CD14-positive monocyte (primary cell): ENCODE results near the gene LRPAP1. TPM values are rescaled to one million over a fixed set of nuclear protein-coding genes. Genes with fewer than 3 reads are reported as not detected.

Source experiments
- DNase-seq, 3 donors: peaks; one replicate each; pipeline ENCODE4 v3.0.0-alpha.2; 2011 to 2022
- H2AFZ ChIP-seq: 2 replicates; pipeline ENCODE4 v1.6.0; 2012; ENCODE audit warnings: mild to moderate bottlenecking, low read depth, low read length, inconsistent platforms; ENCODE audit not compliant: insufficient read depth, poor library complexity, severe bottlenecking
- H3K27ac ChIP-seq, 2 donors: 1 replicate in 1 of 2; 2 replicates in 1 of 2; pipeline ENCODE4 v1.5.1; 2012 to 2013; ENCODE audit warnings: low read length in 2 of 2, control low read depth in 1 of 2, inconsistent platforms in 1 of 2, low read depth in 1 of 2, mild to moderate bottlenecking in 1 of 2
- H3K27me3 ChIP-seq, 2 donors: one replicate each; pipeline versions ENCODE4 v1.6.0 to v1.6.1; 2011 to 2013; ENCODE audit warnings: low read length in 2 of 2; ENCODE audit not compliant: control insufficient read depth in 2 of 2, insufficient read depth in 2 of 2
- H3K36me3 ChIP-seq, 2 donors: replicated peaks in 1 of 2; 1 replicate in 1 of 2; 2 replicates in 1 of 2; pipeline versions ENCODE4 v1.5.1 to v1.6.1; 2012 to 2013; ENCODE audit warnings: low read length in 2 of 2, control low read depth in 1 of 2, inconsistent platforms in 1 of 2, mild to moderate bottlenecking in 1 of 2; ENCODE audit not compliant: insufficient read depth in 2 of 2, control insufficient read depth in 1 of 2
- H3K4me1 ChIP-seq, 2 donors: 1 replicate in 1 of 2; 2 replicates in 1 of 2; pipeline versions ENCODE4 v1.5.1 to v1.6.1; 2012 to 2013; ENCODE audit warnings: low read length in 2 of 2, control low read depth in 1 of 2, inconsistent platforms in 1 of 2, mild to moderate bottlenecking in 1 of 2, moderate library complexity in 1 of 2; ENCODE audit not compliant: insufficient read depth in 2 of 2, control insufficient read depth in 1 of 2
- H3K4me2 ChIP-seq: replicated peaks from 2 replicates; pipeline ENCODE3; 2012; ENCODE audit warnings: low read length, moderate library complexity, mild to moderate bottlenecking; ENCODE audit not compliant: poor library complexity, severe bottlenecking; ENCODE audit errors: extremely low read depth
- H3K4me3 ChIP-seq, 3 experiments: fragments of 200-600 bp in 1 of 3; sonication (generic) in 1 of 3; replicated peaks in 1 of 3; 1 replicate in 2 of 3; 2 replicates in 1 of 3; pipeline ENCODE4 v1.5.1; 2011 to 2013; ENCODE audit warnings: low read length in 3 of 3, mild to moderate bottlenecking in 3 of 3, control low read depth in 2 of 3, low read depth in 2 of 3, inconsistent platforms in 1 of 3, moderate library complexity in 1 of 3
- H3K79me2 ChIP-seq: 2 replicates; pipeline ENCODE4 v1.6.0; 2012; ENCODE audit warnings: mild to moderate bottlenecking, control low read depth, inconsistent platforms, low read length, moderate library complexity; ENCODE audit not compliant: insufficient read depth
- H3K9ac ChIP-seq: 2 replicates; pipeline ENCODE4 v1.6.0; 2017; ENCODE audit warnings: low read length, mild to moderate bottlenecking; ENCODE audit not compliant: insufficient read depth, poor library complexity, severe bottlenecking
- H3K9me3 ChIP-seq, 2 donors: replicated peaks in 1 of 2; 1 replicate in 1 of 2; 2 replicates in 1 of 2; pipeline versions ENCODE4 v1.5.1 to v1.6.1; 2012 to 2013; ENCODE audit warnings: low read length in 2 of 2, control low read depth in 1 of 2; ENCODE audit not compliant: control insufficient read depth in 1 of 2, insufficient read depth in 1 of 2
- H4K20me1 ChIP-seq: 2 replicates; pipeline ENCODE4 v1.6.0; 2012; ENCODE audit warnings: mild to moderate bottlenecking, low read length, control low read depth, moderate library complexity; ENCODE audit not compliant: insufficient read depth
- H3K27ac Mint-ChIP-seq, 7 donors: one replicate each; pipeline ENCODE4 v1.8.0; 2020; ENCODE audit warnings: mild to moderate bottlenecking in 7 of 7, mixed read lengths in 7 of 7, moderate library complexity in 6 of 7, inconsistent platforms in 2 of 7
- H3K27me3 Mint-ChIP-seq, 3 donors: one replicate each; pipeline ENCODE4 v1.8.0; 2021 to 2022; ENCODE audit warnings: low read depth in 3 of 3, mild to moderate bottlenecking in 3 of 3, mixed read lengths in 3 of 3, moderate library complexity in 3 of 3, inconsistent platforms in 1 of 3
- H3K36me3 Mint-ChIP-seq, 2 donors: one replicate each; pipeline ENCODE4 v1.8.0; 2020; ENCODE audit warnings: mixed read lengths in 2 of 2, inconsistent platforms in 1 of 2, mild to moderate bottlenecking in 1 of 2
- H3K4me1 Mint-ChIP-seq: one replicate; pipeline ENCODE4 v1.8.0; 2020; ENCODE audit warnings: mild to moderate bottlenecking, mixed read lengths
- H3K4me3 Mint-ChIP-seq, 2 donors: one replicate each; pipeline ENCODE4 v1.8.0; 2020; ENCODE audit warnings: mild to moderate bottlenecking in 2 of 2, mixed read lengths in 2 of 2, moderate library complexity in 1 of 2
- H3K9me3 Mint-ChIP-seq, 7 donors: one replicate each; pipeline ENCODE4 v1.8.0; 2020 to 2022; ENCODE audit warnings: mixed read lengths in 7 of 7, mild to moderate bottlenecking in 6 of 7, moderate library complexity in 6 of 7, inconsistent platforms in 2 of 7
- WGBS: methylation state at CpG from one replicate; pipeline ENCODE4 v1.1.5; 2013; ENCODE audit warnings: missing lambda C conversion rate; ENCODE audit not compliant: insufficient coverage; 5-methylcytosine and 5-hydroxymethylcytosine counted together
- intact Hi-C, 2 donors: fragments of 100-400 bp; cut with micrococcal nuclease; formaldehyde crosslinking; loops; one replicate each; pipeline versions ENCODE4 v1.15.0 to v1.15.1; 2023
- polyA plus RNA-seq, 3 donors: library from polyadenylated mRNA; depleted of rRNA in 1 of 3; unstranded in 2 of 3; stranded (reverse) in 1 of 3; fragments of 300-500 nt in 2 of 3; fragments of >200 nt in 1 of 3; fragmentation: Illumina TruSeq in 2 of 3; gene quantifications; 1 replicate in 2 of 3; 2 replicates in 1 of 3; pipeline ENCODE4 v1.2.3, GENCODE V29; 2012 to 2021
- TF ChIP-seq, protein P1 (sequence below): fragments of 200-600 bp; IDR thresholded peaks from one replicate; pipeline ENCODE4 v1.8.0; 2022; ENCODE audit warnings: antibody characterized with exemption, mild to moderate bottlenecking

LRPAP1 gene
- polyA plus RNA-seq, 3 donors: 169 to 204 (median 180) TPM

DNA sequence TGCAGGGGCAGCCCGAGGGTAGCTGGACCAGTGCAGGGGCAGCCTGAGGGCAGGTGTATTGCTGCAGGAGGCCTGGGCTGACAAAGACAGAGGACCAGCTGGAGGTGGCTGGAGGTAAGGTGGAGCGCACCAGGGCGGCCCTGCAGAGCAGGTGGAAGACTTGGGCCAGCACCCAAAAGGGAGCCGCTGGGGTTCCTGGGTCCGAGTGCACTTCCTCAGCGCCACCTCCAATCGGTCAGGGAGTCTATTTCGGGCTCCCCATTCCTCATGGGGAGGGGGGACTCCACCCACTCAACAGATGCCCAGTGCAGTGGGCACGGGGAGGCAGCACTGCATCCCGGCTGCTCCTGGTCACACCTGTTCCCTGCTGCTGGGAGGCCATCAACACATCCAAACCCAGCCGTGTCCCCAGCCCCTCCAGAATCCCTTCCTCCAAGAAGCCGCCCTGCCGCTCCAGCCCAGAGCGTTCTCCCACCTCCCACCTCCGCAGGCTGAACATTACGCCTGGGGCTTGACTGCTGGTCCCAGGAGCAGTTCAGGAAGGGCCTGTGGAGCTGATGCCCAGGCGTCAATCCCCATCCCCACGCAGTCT, 1.5 kb downstream of the LRPAP1 start:
- Histone ChIP-seq H2AFZ (no peak overlapping the region), H3K4me3 (peak overlapping the region; percentile 85 to 93 (median 93)), H3K27me3 (no peaks in the 10 kb centered on the region), H3K4me2 (peak overlapping the region; percentile 93), H3K9ac (peak overlapping the region; percentile 83), H3K9me3 (no peaks in the 10 kb centered on the region), H3K36me3 (peaks cover 15 to 32% of the 10 kb centered on the region in 2 donors), H3K27ac (peak overlapping the region in 1 of 2 donors; percentile 83), H3K4me1 (peaks cover 35 to 46% of the 10 kb centered on the region in 2 donors), H4K20me1 (peaks cover 62% of the 10 kb centered on the region), H3K79me2 (peaks cover 65% of the 10 kb centered on the region)
- intact Hi-C loops: no loop called here
- DNase-seq: no peak
- peaks cover 0 to 17% (median 11%) of the 10 kb centered on the region in 3 donors for H3K27me3 Mint-ChIP-seq
- peak overlapping the region in 5 of 7 donors; percentile 32 to 88 (median 43) for H3K27ac Mint-ChIP-seq
- WGBS: 75% methylated on average over 13 of the region's 18 CpGs
- peaks cover 14 to 31% of the 10 kb centered on the region in 2 donors for H3K36me3 Mint-ChIP-seq
- H3K9me3 Mint-ChIP-seq: peaks cover under 1 to 6% (median 2%) of the 10 kb centered on the region in 7 donors
- H3K4me1 Mint-ChIP-seq: peaks cover 42% of the 10 kb centered on the region
- peak overlapping the region; percentile 97 to 98 for H3K4me3 Mint-ChIP-seq
- TF ChIP-seq, protein P1, sequence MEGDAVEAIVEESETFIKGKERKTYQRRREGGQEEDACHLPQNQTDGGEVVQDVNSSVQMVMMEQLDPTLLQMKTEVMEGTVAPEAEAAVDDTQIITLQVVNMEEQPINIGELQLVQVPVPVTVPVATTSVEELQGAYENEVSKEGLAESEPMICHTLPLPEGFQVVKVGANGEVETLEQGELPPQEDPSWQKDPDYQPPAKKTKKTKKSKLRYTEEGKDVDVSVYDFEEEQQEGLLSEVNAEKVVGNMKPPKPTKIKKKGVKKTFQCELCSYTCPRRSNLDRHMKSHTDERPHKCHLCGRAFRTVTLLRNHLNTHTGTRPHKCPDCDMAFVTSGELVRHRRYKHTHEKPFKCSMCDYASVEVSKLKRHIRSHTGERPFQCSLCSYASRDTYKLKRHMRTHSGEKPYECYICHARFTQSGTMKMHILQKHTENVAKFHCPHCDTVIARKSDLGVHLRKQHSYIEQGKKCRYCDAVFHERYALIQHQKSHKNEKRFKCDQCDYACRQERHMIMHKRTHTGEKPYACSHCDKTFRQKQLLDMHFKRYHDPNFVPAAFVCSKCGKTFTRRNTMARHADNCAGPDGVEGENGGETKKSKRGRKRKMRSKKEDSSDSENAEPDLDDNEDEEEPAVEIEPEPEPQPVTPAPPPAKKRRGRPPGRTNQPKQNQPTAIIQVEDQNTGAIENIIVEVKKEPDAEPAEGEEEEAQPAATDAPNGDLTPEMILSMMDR: no peak

DNA sequence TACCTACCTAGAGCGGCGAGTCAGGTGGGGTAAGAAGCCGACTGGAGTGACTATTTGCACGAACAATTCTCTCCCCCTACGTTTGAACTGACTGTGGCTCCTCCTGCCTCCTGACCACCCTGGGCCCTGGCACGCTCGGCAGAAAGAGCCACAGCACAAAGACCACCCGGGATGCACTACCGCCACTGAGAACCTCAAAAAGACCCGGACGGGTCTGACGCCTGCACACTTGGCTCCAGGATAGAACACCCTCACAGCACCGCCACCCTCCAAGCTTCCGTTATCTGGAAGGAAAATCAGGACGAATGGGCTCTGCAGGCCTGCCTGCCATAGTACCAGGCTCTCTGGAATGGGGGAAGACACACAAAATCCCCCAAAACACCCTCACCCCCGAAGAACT, 2.2 kb downstream of the LRPAP1 start:
- Histone ChIP-seq H3K9me3 (no peaks in the 10 kb centered on the region), H3K36me3 (peaks cover 17 to 39% of the 10 kb centered on the region in 2 donors), H3K4me1 (peaks cover 35 to 46% of the 10 kb centered on the region in 2 donors), H4K20me1 (peaks cover 69% of the 10 kb centered on the region), H3K4me2 (peak overlapping the region; percentile 93), H2AFZ (no peak overlapping the region), H3K4me3 (peak overlapping the region in 1 of 3 experiments; percentile 93), H3K27ac (peak overlapping the region; percentile 14 to 60), H3K27me3 (no peaks in the 10 kb centered on the region), H3K9ac (no peak overlapping the region), H3K79me2 (peaks cover 70% of the 10 kb centered on the region)
- H3K27ac Mint-ChIP-seq: peak overlapping the region; percentile 50 to 86 (median 77)
- DNase-seq: no peak
- peaks cover 0 to 13% (median 9%) of the 10 kb centered on the region in 3 donors for H3K27me3 Mint-ChIP-seq
- peaks cover 42% of the 10 kb centered on the region for H3K4me1 Mint-ChIP-seq
- TF ChIP-seq, protein P1: no peak
- intact Hi-C loops: no loop called here
- 94% methylated on average over 14 of the region's 16 CpGs for WGBS
- peaks cover 0 to under 1% (median 0%) of the 10 kb centered on the region in 7 donors for H3K9me3 Mint-ChIP-seq
- H3K4me3 Mint-ChIP-seq: peak overlapping the region; percentile 97 to 98
- H3K36me3 Mint-ChIP-seq: peaks cover 18 to 38% of the 10 kb centered on the region in 2 donors
